Esophagus mucosa (tissue), 1 donor: ENCODE results near the gene GLCE. TPM values are rescaled to one million over a fixed set of nuclear protein-coding genes. Genes with fewer than 3 reads are reported as not detected.
A peak's percentile ranks its signal among the peaks of the same experiment; 100 is the strongest.
"Not testable (repeated sequence)": the region's sequence is repeated elsewhere in the genome, so short reads cannot be mapped to it uniquely, and the experiment has no call there.

Experiments used
- ATAC-seq: fragments of 200-7000 bp; cut with Tn5 transposase; one replicate; pipeline ENCODE4 v1.9.1; 2020
- total RNA-seq: library from RNA; stranded (reverse); gene quantifications from one replicate; pipeline ENCODE4 v1.2.4, GENCODE V29; 2023
- donor health status: DM: yes; HTN: yes; CAD: no.

Gene GLCE
- total RNA-seq, 1 donor from 2014 or later = 16.0 TPM

GRCh38 chr15:69161079-69161877 lies 843 bp downstream of the GLCE start:
- ATAC-seq = peak; percentile 3

GRCh38 chr15:69161878-69162213 lies 1.4 kb downstream of the GLCE start:
- no peak for ATAC-seq

GRCh38 chr15:69163141-69163669 lies 2.8 kb downstream of the GLCE start:
- no peak for ATAC-seq

- no peak for ATAC-seq
Observed at GRCh38 chr15:69164807-69165636, 4.6 kb downstream of the GLCE start.

GRCh38 chr15:69165637-69166025 lies 5.2 kb downstream of the GLCE start:
- no peak for ATAC-seq

- no peak for ATAC-seq
Observed at GRCh38 chr15:69167218-69167846, 6.9 kb downstream of the GLCE start.

GRCh38 chr15:69168361-69168760 lies 7.9 kb downstream of the GLCE start:
- ATAC-seq = not testable (repeated sequence)

GRCh38 chr15:69169540-69169939 lies 9.1 kb downstream of the GLCE start:
- not testable (repeated sequence) for ATAC-seq

- ATAC-seq = no peak
Observed at GRCh38 chr15:69170597-69170996, 10.2 kb downstream of the GLCE start.

GRCh38 chr15:69172847-69173246 lies 12.4 kb downstream of the GLCE start:
- ATAC-seq = peak; percentile 93

- ATAC-seq = no peak
Observed at GRCh38 chr15:69175536-69175935, 15.1 kb downstream of the GLCE start.

- no peak for ATAC-seq
Observed at GRCh38 chr15:69181424-69181823, 21.0 kb downstream of the GLCE start.

GRCh38 chr15:69185216-69185615 lies 24.8 kb downstream of the GLCE start:
- no peak for ATAC-seq

GRCh38 chr15:69185706-69186105 lies 25.3 kb downstream of the GLCE start:
- ATAC-seq = no peak

GRCh38 chr15:69189157-69189556 lies 28.7 kb downstream of the GLCE start:
- ATAC-seq = peak; percentile 64

GRCh38 chr15:69190091-69190490 lies 29.7 kb downstream of the GLCE start:
- ATAC-seq = no peak

- ATAC-seq = no peak
Observed at GRCh38 chr15:69190504-69190903, 30.1 kb downstream of the GLCE start.

- no peak for ATAC-seq
Observed at GRCh38 chr15:69194025-69194827, 33.8 kb downstream of the GLCE start.

- ATAC-seq = no peak
Observed at GRCh38 chr15:69194854-69195253, 34.4 kb downstream of the GLCE start.

GRCh38 chr15:69200832-69201745 lies 40.7 kb downstream of the GLCE start:
- ATAC-seq = no peak

- ATAC-seq = no peak
Observed at GRCh38 chr15:69206079-69206478, 45.6 kb downstream of the GLCE start.
